GM12878 (cell line): ENCODE measurements around the gene KISS1R. TPM values are rescaled to one million over a fixed set of nuclear protein-coding genes. Genes with fewer than 3 reads are reported as not detected.

Source experiments
- BACH1 ChIP-seq: fragments of 450-650 bp; IDR thresholded peaks from 2 replicates; pipeline ENCODE4 v1.6.1; 2017; ENCODE audit warnings: mild to moderate bottlenecking, borderline replicate concordance
- BCLAF1 ChIP-seq: fragments of 450-650 bp; IDR thresholded peaks from 2 replicates; pipeline ENCODE4 v1.6.1; 2017; ENCODE audit warnings: antibody characterized with exemption, mild to moderate bottlenecking, moderate library complexity
- E2F4 ChIP-seq: IDR thresholded peaks from 2 replicates; pipeline ENCODE4 v1.6.1; 2012; ENCODE audit warnings: low read depth, low read length, improper control_type of control experiment
- JUNB ChIP-seq: IDR thresholded peaks from 2 replicates; pipeline ENCODE4 v1.6.1; 2016; ENCODE audit warnings: antibody characterized with exemption, mild to moderate bottlenecking
- LARP7 ChIP-seq: fragments of 450-650 bp; IDR thresholded peaks from 2 replicates; pipeline ENCODE4 v1.6.1; 2017; ENCODE audit warnings: mild to moderate bottlenecking
- MEF2A ChIP-seq: IDR thresholded peaks from 2 replicates; pipeline ENCODE4 v1.6.1; 2011; ENCODE audit warnings: low read depth, mild to moderate bottlenecking, low read length, moderate library complexity; ENCODE audit not compliant: insufficient read depth
- PAX8 ChIP-seq: fragments of 450-650 bp; IDR thresholded peaks from 2 replicates; pipeline ENCODE4 v1.6.1; 2017; ENCODE audit warnings: mild to moderate bottlenecking, moderate library complexity
- PBX3 ChIP-seq: IDR thresholded peaks from 2 replicates; pipeline ENCODE4 v1.6.1; 2011; ENCODE audit warnings: mild to moderate bottlenecking, low read depth, low read length, moderate library complexity; ENCODE audit not compliant: insufficient replicate concordance
- POLR2AphosphoS2 ChIP-seq: IDR thresholded peaks from 2 replicates; pipeline ENCODE4 v1.6.1; 2011; ENCODE audit warnings: low read depth, mild to moderate bottlenecking, low read length, improper control_type of control experiment, moderate library complexity
- POLR2AphosphoS5 ChIP-seq: IDR thresholded peaks from 2 replicates; pipeline ENCODE4 v1.6.1; 2011; ENCODE audit warnings: mild to moderate bottlenecking, low read length, inconsistent platforms
- RELB ChIP-seq: fragments of 450-650 bp; IDR thresholded peaks from 2 replicates; pipeline ENCODE4 v1.6.1; 2017; ENCODE audit warnings: low read depth, mild to moderate bottlenecking, moderate library complexity
- SREBF1 ChIP-seq: IDR thresholded peaks from 2 replicates; pipeline ENCODE4 v1.6.1; 2012; ENCODE audit warnings: mild to moderate bottlenecking, low read length
- TAF1 ChIP-seq: IDR thresholded peaks from 2 replicates; pipeline ENCODE4 v1.6.1; 2011; ENCODE audit warnings: mild to moderate bottlenecking, low read depth, low read length, borderline replicate concordance
- TBL1XR1 ChIP-seq: IDR thresholded peaks from 2 replicates; pipeline ENCODE4 v1.6.1; 2012; ENCODE audit warnings: low read depth, low read length, improper control_type of control experiment
- TCF3 ChIP-seq: IDR thresholded peaks from 2 replicates; pipeline ENCODE4 v1.6.1; 2012; ENCODE audit warnings: low read depth, mild to moderate bottlenecking, low read length, borderline replicate concordance; ENCODE audit not compliant: insufficient read depth
- YBX1 ChIP-seq: fragments of 450-650 bp; IDR thresholded peaks from 2 replicates; pipeline ENCODE4 v1.6.1; 2016; ENCODE audit warnings: antibody characterized with exemption
- polyA plus RNA-seq, 11 experiments: library from polyadenylated mRNA; depleted of rRNA in 4 of 11; unstranded in 6 of 11; stranded (reverse) in 5 of 11; fragments of >200 nt; fragmentation: Nextera tagmentation in 4 of 11; fragmentation: Illumina TruSeq in 1 of 11; extraction: Ambion mirVana in 4 of 11; extraction: Trizol in 1 of 11; gene quantifications; 1 replicate in 1 of 11; 2 replicates in 10 of 11; pipeline versions ENCODE4 v1.2.1 to v1.2.3, GENCODE V29; 2011 to 2016; ENCODE audit warnings: inconsistent platforms in 2 of 11, missing spikeins in 2 of 11, low read depth in 1 of 11
- total RNA-seq, 4 experiments: library from RNA; depleted of rRNA in 3 of 4; stranded (reverse); fragments of >200 nt in 3 of 4; fragmentation: Illumina TruSeq in 1 of 4; extraction: Trizol in 1 of 4; gene quantifications; 2 replicates each; pipeline versions ENCODE4 v1.2.1 to v1.2.3, GENCODE V29; 2013 to 2021

The KISS1R gene
- total and polyA plus RNA-seq, 10 of the 15 experiments (the other 5 are each of a cell fraction or from before 2014, with no cell fraction given) = 0.13 to 2.7 (median 1.4) TPM; not detected in 3

- 0 out of 2 replicates have a peak, but pooled peaks have one; percentile 43 for TF ChIP-seq TCF3
- TF ChIP-seq JUNB = peak; percentile 99
- TF ChIP-seq BACH1 = peak; percentile 75
- TF ChIP-seq TAF1 = no peak; the same call in 1 of the 2 replicates
- no peak for TF ChIP-seq PBX3
- peak; percentile 49; the same call in 1 of the 2 replicates for TF ChIP-seq POLR2AphosphoS5
- TF ChIP-seq POLR2AphosphoS2 = 0 out of 2 replicates have a peak, but pooled peaks have one; percentile 38
- TF ChIP-seq PAX8 = no peak
- no peak for TF ChIP-seq TBL1XR1
- no peak for TF ChIP-seq SREBF1
- 0 out of 2 replicates have a peak, but pooled peaks have one; percentile 17 for TF ChIP-seq BCLAF1
- TF ChIP-seq LARP7 = peak; percentile 85; the same call in 1 of the 2 replicates
- TF ChIP-seq RELB = peak; percentile 98
- TF ChIP-seq YBX1 = no peak
- TF ChIP-seq E2F4 = no peak
- TF ChIP-seq MEF2A = 0 out of 2 replicates have a peak, but pooled peaks have one; percentile 24
Measured at GRCh38 chr19:925526-926322, 8.6 kb downstream of the KISS1R start, which contains the start of gene ARID3A (continued).
